DOHH2 (cell line): ENCODE measurements around the gene CNST.

Source experiments
- H3F3A ChIP-seq: fragments of 200-600 bp; sonication (generic), shearing (Covaris generic); 2 replicates; pipeline ENCODE4 v1.6.0; 2016; ENCODE audit warnings: antibody characterized with exemption, mild to moderate bottlenecking; ENCODE audit not compliant: control insufficient read depth, insufficient read depth
- H3K27ac ChIP-seq: fragments of 200-600 bp; sonication (generic); 2 replicates; pipeline ENCODE4 v1.5.1; 2014; ENCODE audit warnings: low read depth, mild to moderate bottlenecking, low read length, moderate library complexity
- H3K27me3 ChIP-seq: fragments of 200-600 bp; sonication (generic); 2 replicates; pipeline ENCODE4 v1.6.1; 2014; ENCODE audit warnings: mild to moderate bottlenecking, low read length, mixed read lengths; ENCODE audit not compliant: control insufficient read depth
- H3K36me3 ChIP-seq: fragments of 200-600 bp; sonication (generic); 2 replicates; pipeline ENCODE4 v1.6.1; 2014; ENCODE audit warnings: mild to moderate bottlenecking, low read length, moderate library complexity, mixed read lengths; ENCODE audit not compliant: control insufficient read depth
- H3K4me1 ChIP-seq: fragments of 200-600 bp; sonication (generic); 2 replicates; pipeline ENCODE4 v1.6.1; 2014; ENCODE audit warnings: mild to moderate bottlenecking, low read length, mixed read lengths; ENCODE audit not compliant: control insufficient read depth
- H3K4me2 ChIP-seq: fragments of 200-600 bp; sonication (generic); 2 replicates; pipeline ENCODE4 v1.6.0; 2014; ENCODE audit warnings: mild to moderate bottlenecking, low read length, moderate library complexity
- H3K4me3 ChIP-seq: fragments of 200-600 bp; sonication (generic); 2 replicates; pipeline ENCODE4 v1.5.1; 2014; ENCODE audit warnings: mild to moderate bottlenecking, low read length, mixed read lengths
- H3K79me2 ChIP-seq: fragments of 200-600 bp; sonication (generic); 2 replicates; pipeline ENCODE4 v1.6.1; 2014; ENCODE audit warnings: mild to moderate bottlenecking, low read length, mixed read lengths; ENCODE audit not compliant: control insufficient read depth
- H3K9me2 ChIP-seq: fragments of 200-600 bp; sonication (generic); replicated peaks from 2 replicates; pipeline ENCODE4 v1.6.1; 2014; ENCODE audit warnings: mild to moderate bottlenecking, low read length, mixed read lengths; ENCODE audit not compliant: control insufficient read depth
- H3K9me3 ChIP-seq: fragments of 200-600 bp; sonication (generic); 2 replicates; pipeline ENCODE4 v1.6.1; 2014; ENCODE audit warnings: antibody characterized with exemption, low read length, mixed read lengths; ENCODE audit not compliant: control insufficient read depth, insufficient read depth
- H4K20me1 ChIP-seq: fragments of 200-600 bp; sonication (generic); 2 replicates; pipeline ENCODE4 v1.6.0; 2014; ENCODE audit warnings: low read depth, mild to moderate bottlenecking, antibody characterized with exemption, low read length, moderate library complexity; ENCODE audit not compliant: control insufficient read depth, insufficient read depth
- CTCF ChIP-seq: fragments of 200-600 bp; sonication (generic); IDR thresholded peaks from one replicate; pipeline ENCODE4 v1.5.1; 2014; ENCODE audit warnings: antibody characterized with exemption, mild to moderate bottlenecking, low read depth, low read length; ENCODE audit not compliant: poor library complexity, severe bottlenecking
- EZH2phosphoT487 ChIP-seq: fragments of 200-600 bp; sonication (generic); IDR thresholded peaks from 2 replicates; pipeline ENCODE4 v1.6.1; 2017; ENCODE audit warnings: borderline replicate concordance, mild to moderate bottlenecking, antibody characterized with exemption, low read length, moderate library complexity, mixed read lengths

Gene CNST

GRCh38 chr1:246550402-246550801, 15.9 kb upstream of the CNST start:
- TF ChIP-seq EZH2phosphoT487 (no peak), CTCF (no peak)
- no peaks in the 10 kb centered on the region for H3F3A ChIP-seq
- no peak overlapping the region for H3K4me2 ChIP-seq
- H3K4me3 ChIP-seq, result no peak overlapping the region
- H3K9me2 ChIP-seq, result no peaks in the 10 kb centered on the region
- H4K20me1 ChIP-seq, result no peaks in the 10 kb centered on the region
- H3K27ac ChIP-seq, result no peak overlapping the region
- H3K9me3 ChIP-seq, result no peaks in the 10 kb centered on the region
- H3K36me3 ChIP-seq, result peaks cover 78% of the 10 kb centered on the region
- peaks cover 31% of the 10 kb centered on the region for H3K79me2 ChIP-seq
- no peaks in the 10 kb centered on the region for H3K27me3 ChIP-seq
- no peaks in the 10 kb centered on the region for H3K4me1 ChIP-seq

GRCh38 chr1:246552110-246552509, 14.1 kb upstream of the CNST start:
- H3K36me3 ChIP-seq, result peaks cover 84% of the 10 kb centered on the region
- H3K9me3 ChIP-seq, result no peaks in the 10 kb centered on the region
- no peaks in the 10 kb centered on the region for H3K9me2 ChIP-seq
- H3F3A ChIP-seq, result no peaks in the 10 kb centered on the region
- H3K4me3 ChIP-seq, result no peak overlapping the region
- H3K4me2 ChIP-seq, result no peak overlapping the region
- no peak overlapping the region for H3K27ac ChIP-seq
- no peak for TF ChIP-seq EZH2phosphoT487
- no peak for TF ChIP-seq CTCF
- H3K4me1 ChIP-seq, result no peaks in the 10 kb centered on the region
- H3K27me3 ChIP-seq, result no peaks in the 10 kb centered on the region
- peaks cover 36% of the 10 kb centered on the region for H3K79me2 ChIP-seq
- no peaks in the 10 kb centered on the region for H4K20me1 ChIP-seq

GRCh38 chr1:246554201-246554600, 12.1 kb upstream of the CNST start:
- Histone ChIP-seq H3K4me3 (no peak overlapping the region), H3K36me3 (peaks cover 79% of the 10 kb centered on the region), H3K4me2 (no peak overlapping the region), H3K27ac (no peak overlapping the region), H3K9me3 (no peaks in the 10 kb centered on the region), H4K20me1 (no peaks in the 10 kb centered on the region), H3K9me2 (no peaks in the 10 kb centered on the region), H3K4me1 (no peaks in the 10 kb centered on the region), H3F3A (no peaks in the 10 kb centered on the region), H3K27me3 (no peaks in the 10 kb centered on the region), H3K79me2 (peaks cover 49% of the 10 kb centered on the region)
- TF ChIP-seq CTCF (no peak), EZH2phosphoT487 (no peak)

- H3K9me2 ChIP-seq, result no peaks in the 10 kb centered on the region
- H3K27me3 ChIP-seq, result no peaks in the 10 kb centered on the region
- no peaks in the 10 kb centered on the region for H3K9me3 ChIP-seq
- peaks cover 71% of the 10 kb centered on the region for H3K36me3 ChIP-seq
- H3K4me2 ChIP-seq, result no peak overlapping the region
- H3K27ac ChIP-seq, result no peak overlapping the region
- no peaks in the 10 kb centered on the region for H3K4me1 ChIP-seq
- H3K79me2 ChIP-seq, result peaks cover 68% of the 10 kb centered on the region
- no peaks in the 10 kb centered on the region for H4K20me1 ChIP-seq
- TF ChIP-seq CTCF (no peak), EZH2phosphoT487 (no peak)
- H3K4me3 ChIP-seq, result no peak overlapping the region
- H3F3A ChIP-seq, result no peaks in the 10 kb centered on the region
These were observed 8.2 kb upstream of the CNST start for GRCh38 chr1:246558041-246558440.
